Osteocyte (in vitro differentiated cells): ENCODE results near the gene HAUS5. TPM values are rescaled to one million over a fixed set of nuclear protein-coding genes. Genes with fewer than 3 reads are reported as not detected.

Experiments used
- DNase-seq: peaks from one replicate; pipeline ENCODE4 v3.0.0; 2021; ENCODE audit warnings: mixed read lengths; ENCODE audit not compliant: unreplicated experiment; ENCODE audit errors: extremely low spot score
- H3K27ac Mint-ChIP-seq: one replicate; pipeline ENCODE4 v1.8.0; 2021; ENCODE audit warnings: mild to moderate bottlenecking, mixed read lengths; ENCODE audit not compliant: unreplicated experiment
- H3K27me3 Mint-ChIP-seq: one replicate; pipeline ENCODE4 v1.8.0; 2021; ENCODE audit warnings: mixed read lengths; ENCODE audit not compliant: unreplicated experiment
- H3K36me3 Mint-ChIP-seq: one replicate; pipeline ENCODE4 v1.8.0; 2021; ENCODE audit warnings: mixed read lengths; ENCODE audit not compliant: unreplicated experiment
- H3K4me1 Mint-ChIP-seq: one replicate; pipeline ENCODE4 v1.8.0; 2021; ENCODE audit warnings: mixed read lengths; ENCODE audit not compliant: unreplicated experiment
- H3K4me3 Mint-ChIP-seq: one replicate; pipeline ENCODE4 v1.8.0; 2021; ENCODE audit warnings: mild to moderate bottlenecking, moderate library complexity, mixed read lengths; ENCODE audit not compliant: unreplicated experiment
- H3K9me3 Mint-ChIP-seq: one replicate; pipeline ENCODE4 v1.8.0; 2021; ENCODE audit warnings: mixed read lengths; ENCODE audit not compliant: unreplicated experiment
- CTCF ChIP-seq: fragments of 200-600 bp; sonication (generic); IDR thresholded peaks from 2 replicates; pipeline ENCODE4 v1.5.0; 2021; ENCODE audit warnings: antibody characterized with exemption, mild to moderate bottlenecking, moderate library complexity
- total RNA-seq: library from RNA; stranded (reverse); gene quantifications from 2 replicates; pipeline ENCODE4 v1.2.1, GENCODE V29; 2021

Gene HAUS5
- total RNA-seq, 1 donor from 2014 or later = 15.0 TPM

GRCh38 chr19:35636651-35637050 is 24.1 kb downstream of the HAUS5 start:
- H3K36me3 Mint-ChIP-seq = peaks cover 44% of the 10 kb centered on the region
- no peaks in the 10 kb centered on the region for H3K27me3 Mint-ChIP-seq
- peaks cover 3% of the 10 kb centered on the region for H3K4me1 Mint-ChIP-seq
- DNase-seq = no peak
- H3K27ac Mint-ChIP-seq = no peak overlapping the region
- no peaks in the 10 kb centered on the region for H3K9me3 Mint-ChIP-seq
- TF ChIP-seq CTCF = no peak
- H3K4me3 Mint-ChIP-seq = no peak overlapping the region

GRCh38 chr19:35637165-35637564 is 24.6 kb downstream of the HAUS5 start:
- Mint-ChIP-seq H3K4me3 (no peak overlapping the region), H3K27me3 (no peaks in the 10 kb centered on the region), H3K4me1 (peaks cover 3% of the 10 kb centered on the region), H3K9me3 (no peaks in the 10 kb centered on the region), H3K27ac (no peak overlapping the region), H3K36me3 (peaks cover 39% of the 10 kb centered on the region)
- DNase-seq = no peak
- no peak for TF ChIP-seq CTCF

- Mint-ChIP-seq H3K4me1 (peaks cover 4% of the 10 kb centered on the region), H3K9me3 (no peaks in the 10 kb centered on the region), H3K27ac (no peak overlapping the region), H3K4me3 (no peak overlapping the region), H3K27me3 (no peaks in the 10 kb centered on the region), H3K36me3 (peaks cover 23% of the 10 kb centered on the region)
- TF ChIP-seq CTCF = no peak
- no peak for DNase-seq
Measured at GRCh38 chr19:35639321-35639639, 26.7 kb downstream of the HAUS5 start.

GRCh38 chr19:35639863-35640262 is 27.3 kb downstream of the HAUS5 start:
- Mint-ChIP-seq H3K36me3 (peaks cover 23% of the 10 kb centered on the region), H3K9me3 (no peaks in the 10 kb centered on the region), H3K27me3 (no peaks in the 10 kb centered on the region), H3K4me1 (peaks cover 8% of the 10 kb centered on the region), H3K4me3 (no peak overlapping the region), H3K27ac (no peak overlapping the region)
- DNase-seq = no peak
- no peak for TF ChIP-seq CTCF

GRCh38 chr19:35641515-35642151 is 29.1 kb downstream of the HAUS5 start, which contains the start of gene ETV2:
TSS of gene ETV2 (plus strand) at chr19:35641745. CDS start at chr19:35642461, 716 bp downstream.
- H3K4me3 Mint-ChIP-seq = peak within 1 kb of the TSS; percentile 47
- no peaks in the 10 kb centered on the region for H3K9me3 Mint-ChIP-seq
- no peak within 1 kb of the TSS for H3K27ac Mint-ChIP-seq
- no peak for DNase-seq
- TF ChIP-seq CTCF = no peak
- H3K36me3 Mint-ChIP-seq = peaks cover 11% of the 10 kb centered on the region
- no peaks in the 10 kb centered on the region for H3K27me3 Mint-ChIP-seq
- H3K4me1 Mint-ChIP-seq = peaks cover 15% of the 10 kb centered on the region
